CD4-positive, alpha-beta T cell treated with Interferon gamma for 1 hour (primary cell): ENCODE results near the gene MUSK.
"Not testable (repeated sequence)": the region's sequence is repeated elsewhere in the genome, so short reads cannot be mapped to it uniquely, and the experiment has no call there.

ENCODE experiments used
- DNase-seq: peaks from one replicate; pipeline ENCODE4 v3.0.0-alpha.2; 2020

Gene MUSK

GRCh38 chr9:110668570-110669167, at the start of gene MUSK:
MUSK (plus strand) TSS chr9:110668791; CDS start chr9:110668905, 114 bp downstream.
- no peak for DNase-seq

- DNase-seq, result no peak
These were observed 48.8 kb upstream of the MUSK start for GRCh38 chr9:110619831-110620230.

- DNase-seq, result no peak
These were observed 47.9 kb upstream of the MUSK start for GRCh38 chr9:110620726-110621125.

GRCh38 chr9:110622368-110622767, 46.2 kb upstream of the MUSK start:
- no peak for DNase-seq

- DNase-seq, result no peak
These were observed 45.0 kb upstream of the MUSK start for GRCh38 chr9:110623462-110624025.

- DNase-seq, result no peak
These were observed 42.3 kb upstream of the MUSK start for GRCh38 chr9:110626101-110626829.

- no peak for DNase-seq
These were observed 33.0 kb upstream of the MUSK start for GRCh38 chr9:110635589-110635988.

- DNase-seq, result no peak
These were observed 30.1 kb upstream of the MUSK start for GRCh38 chr9:110638381-110638954.

GRCh38 chr9:110640736-110641135, 27.9 kb upstream of the MUSK start:
- no peak for DNase-seq

GRCh38 chr9:110641293-110641692, 27.3 kb upstream of the MUSK start:
- DNase-seq, result no peak

- no peak for DNase-seq
These were observed 19.9 kb upstream of the MUSK start for GRCh38 chr9:110648696-110649095.

GRCh38 chr9:110650261-110650660, 18.3 kb upstream of the MUSK start:
- DNase-seq, result no peak

GRCh38 chr9:110650991-110651411, 17.6 kb upstream of the MUSK start:
- no peak for DNase-seq

GRCh38 chr9:110655754-110656641, 12.6 kb upstream of the MUSK start:
- DNase-seq, result no peak

- no peak for DNase-seq
These were observed 8.6 kb upstream of the MUSK start for GRCh38 chr9:110659891-110660541.

- no peak for DNase-seq
These were observed 842 bp downstream of the MUSK start for GRCh38 chr9:110669433-110669832.

GRCh38 chr9:110671849-110672248, 3.3 kb downstream of the MUSK start:
- DNase-seq, result no peak

- no peak for DNase-seq
These were observed 4.4 kb downstream of the MUSK start for GRCh38 chr9:110672873-110673510.

- DNase-seq, result no peak
These were observed 18.9 kb downstream of the MUSK start for GRCh38 chr9:110687497-110687896.

GRCh38 chr9:110688329-110688728, 19.7 kb downstream of the MUSK start:
- DNase-seq, result no peak

GRCh38 chr9:110691002-110691549, 22.5 kb downstream of the MUSK start:
- DNase-seq, result no peak

- DNase-seq, result not testable (repeated sequence)
These were observed 27.3 kb downstream of the MUSK start for GRCh38 chr9:110695846-110696245.
